Smooth muscle cell (in vitro differentiated cells): Measurements from ENCODE around the gene CACNA2D2. TPM values are rescaled to one million over a fixed set of nuclear protein-coding genes. Genes with fewer than 3 reads are reported as not detected.

Experiments used
- DNase-seq: peaks from one replicate; lab custom pipeline; 2025; ENCODE audit not compliant: unreplicated experiment; lab: John Stamatoyannopoulos, UW
- H2AFZ ChIP-seq: fragments of 200-600 bp; sonication (generic); 2 replicates; pipeline ENCODE4 v1.6.0; 2016; ENCODE audit warnings: antibody characterized with exemption, low read depth, mild to moderate bottlenecking
- H3F3A ChIP-seq: fragments of 200-600 bp; sonication (generic); 2 replicates; pipeline ENCODE4 v1.6.0; 2017; ENCODE audit warnings: antibody characterized with exemption, low read depth
- H3K27ac ChIP-seq: fragments of 200-600 bp; sonication (generic); 2 replicates; pipeline ENCODE4 v1.5.1; 2016; ENCODE audit warnings: low read depth, mild to moderate bottlenecking
- H3K27me3 ChIP-seq: fragments of 200-600 bp; sonication (generic); 2 replicates; pipeline ENCODE4 v1.6.1; 2016; ENCODE audit warnings: low read depth, mild to moderate bottlenecking
- H3K36me3 ChIP-seq: fragments of 200-600 bp; sonication (generic); 2 replicates; pipeline ENCODE4 v1.5.1; 2016; ENCODE audit warnings: low read depth
- H3K4me1 ChIP-seq: fragments of 200-600 bp; sonication (generic); 2 replicates; pipeline ENCODE4 v1.5.1; 2016; ENCODE audit warnings: low read depth
- H3K4me2 ChIP-seq: fragments of 200-600 bp; sonication (generic); 2 replicates; pipeline ENCODE4 v1.6.0; 2016; ENCODE audit warnings: mild to moderate bottlenecking
- H3K4me3 ChIP-seq: fragments of 200-600 bp; sonication (generic); 2 replicates; pipeline ENCODE4 v1.5.1; 2016; ENCODE audit warnings: mild to moderate bottlenecking
- H3K79me2 ChIP-seq: fragments of 200-600 bp; sonication (generic); 2 replicates; pipeline ENCODE4 v1.6.0; 2016; ENCODE audit warnings: low read depth, mild to moderate bottlenecking
- H3K9ac ChIP-seq: fragments of 200-600 bp; sonication (generic); 2 replicates; pipeline ENCODE4 v1.6.0; 2016; ENCODE audit warnings: low read depth
- H3K9me3 ChIP-seq: fragments of 200-600 bp; sonication (generic); replicated peaks from 2 replicates; pipeline ENCODE4 v1.5.1; 2016; ENCODE audit warnings: low read depth
- H4K20me1 ChIP-seq: fragments of 200-600 bp; sonication (generic); 2 replicates; pipeline ENCODE4 v1.6.0; 2016; ENCODE audit warnings: low read depth
- whole genome bisulfite sequencing: methylation state at CpG from one replicate; pipeline ENCODE4 v1.1.7; 2016; ENCODE audit warnings: low lambda C conversion rate; 5-methylcytosine and 5-hydroxymethylcytosine counted together
- polyA plus RNA-seq: library from polyadenylated mRNA; unstranded; fragments of >200 nt; fragmentation: Nextera tagmentation; extraction: Ambion mirVana; gene quantifications from 2 replicates; pipeline ENCODE4 v1.2.1, GENCODE V29; 2016
- total RNA-seq: library from RNA; depleted of rRNA; stranded (reverse); fragments of >200 nt; gene quantifications from 2 replicates; pipeline ENCODE4 v1.2.3, GENCODE V29; 2014
- TF ChIP-seq, protein P1 (sequence below): fragments of 200-600 bp; sonication (generic); IDR thresholded peaks from 2 replicates; pipeline ENCODE4 v1.5.1; 2017; ENCODE audit warnings: borderline replicate concordance, mild to moderate bottlenecking, antibody characterized with exemption; ENCODE audit not compliant: insufficient read depth, poor library complexity, severe bottlenecking

CACNA2D2 gene
- total and polyA plus RNA-seq, 2 experiments from 2014 or later = 0.27 to 0.51 TPM

DNA sequence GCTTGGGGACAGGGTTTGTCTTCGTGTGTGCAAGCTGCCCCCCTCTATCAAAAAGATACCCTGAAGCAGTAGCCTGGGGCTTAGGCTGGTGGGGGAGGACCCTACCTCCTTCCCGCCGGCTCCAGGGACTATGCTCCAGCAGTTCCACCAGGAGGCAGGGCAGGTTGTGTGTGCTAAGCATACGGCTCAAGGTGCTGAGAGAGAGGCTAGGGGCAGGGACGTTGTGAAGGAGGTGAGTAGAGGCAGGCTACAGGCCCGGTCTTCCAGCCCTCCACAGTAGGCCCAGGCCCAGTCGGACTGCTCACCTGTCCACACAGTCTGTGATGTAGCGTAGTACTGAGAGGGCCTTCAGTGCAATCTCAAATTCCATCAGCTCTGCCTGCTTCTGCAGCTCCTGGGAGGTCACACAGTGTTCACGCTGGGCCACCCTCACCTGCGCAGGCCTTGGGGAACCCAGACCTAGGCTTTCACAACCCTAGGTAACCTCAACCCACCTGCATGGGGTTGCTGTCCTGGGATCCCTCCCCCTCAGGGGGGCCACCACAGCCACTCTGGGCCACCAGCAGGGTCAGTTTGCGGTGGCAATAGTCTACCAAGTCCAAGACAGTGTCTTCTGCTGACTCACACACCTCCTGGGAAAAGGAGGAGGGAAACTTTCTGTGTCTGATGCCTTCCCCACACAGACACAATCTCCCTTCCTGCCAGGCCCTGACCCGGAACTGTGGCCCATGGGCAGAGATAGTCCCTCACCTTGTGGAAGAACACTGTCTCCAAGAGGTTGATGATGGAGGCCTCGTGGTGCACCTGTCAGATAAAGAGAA lies 160.4 kb downstream of the CACNA2D2 start:
- no peak overlapping the region for H3K4me2 ChIP-seq
- no peak overlapping the region for H3K27ac ChIP-seq
- TF ChIP-seq, protein P1, sequence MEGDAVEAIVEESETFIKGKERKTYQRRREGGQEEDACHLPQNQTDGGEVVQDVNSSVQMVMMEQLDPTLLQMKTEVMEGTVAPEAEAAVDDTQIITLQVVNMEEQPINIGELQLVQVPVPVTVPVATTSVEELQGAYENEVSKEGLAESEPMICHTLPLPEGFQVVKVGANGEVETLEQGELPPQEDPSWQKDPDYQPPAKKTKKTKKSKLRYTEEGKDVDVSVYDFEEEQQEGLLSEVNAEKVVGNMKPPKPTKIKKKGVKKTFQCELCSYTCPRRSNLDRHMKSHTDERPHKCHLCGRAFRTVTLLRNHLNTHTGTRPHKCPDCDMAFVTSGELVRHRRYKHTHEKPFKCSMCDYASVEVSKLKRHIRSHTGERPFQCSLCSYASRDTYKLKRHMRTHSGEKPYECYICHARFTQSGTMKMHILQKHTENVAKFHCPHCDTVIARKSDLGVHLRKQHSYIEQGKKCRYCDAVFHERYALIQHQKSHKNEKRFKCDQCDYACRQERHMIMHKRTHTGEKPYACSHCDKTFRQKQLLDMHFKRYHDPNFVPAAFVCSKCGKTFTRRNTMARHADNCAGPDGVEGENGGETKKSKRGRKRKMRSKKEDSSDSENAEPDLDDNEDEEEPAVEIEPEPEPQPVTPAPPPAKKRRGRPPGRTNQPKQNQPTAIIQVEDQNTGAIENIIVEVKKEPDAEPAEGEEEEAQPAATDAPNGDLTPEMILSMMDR = no peak
- no peaks in the 10 kb centered on the region for H4K20me1 ChIP-seq
- peaks cover 17% of the 10 kb centered on the region for H3K4me1 ChIP-seq
- H3K9ac ChIP-seq = no peak overlapping the region
- H3F3A ChIP-seq = peaks cover 16% of the 10 kb centered on the region
- 77% methylated on average over 13 of the region's 13 CpGs for WGBS
- no peaks in the 10 kb centered on the region for H3K79me2 ChIP-seq
- H3K9me3 ChIP-seq = no peaks in the 10 kb centered on the region
- H3K36me3 ChIP-seq = no peaks in the 10 kb centered on the region
- H3K4me3 ChIP-seq = no peak overlapping the region
- H3K27me3 ChIP-seq = peaks cover 19% of the 10 kb centered on the region
- no peak overlapping the region for H2AFZ ChIP-seq
- DNase-seq = no peak

DNA sequence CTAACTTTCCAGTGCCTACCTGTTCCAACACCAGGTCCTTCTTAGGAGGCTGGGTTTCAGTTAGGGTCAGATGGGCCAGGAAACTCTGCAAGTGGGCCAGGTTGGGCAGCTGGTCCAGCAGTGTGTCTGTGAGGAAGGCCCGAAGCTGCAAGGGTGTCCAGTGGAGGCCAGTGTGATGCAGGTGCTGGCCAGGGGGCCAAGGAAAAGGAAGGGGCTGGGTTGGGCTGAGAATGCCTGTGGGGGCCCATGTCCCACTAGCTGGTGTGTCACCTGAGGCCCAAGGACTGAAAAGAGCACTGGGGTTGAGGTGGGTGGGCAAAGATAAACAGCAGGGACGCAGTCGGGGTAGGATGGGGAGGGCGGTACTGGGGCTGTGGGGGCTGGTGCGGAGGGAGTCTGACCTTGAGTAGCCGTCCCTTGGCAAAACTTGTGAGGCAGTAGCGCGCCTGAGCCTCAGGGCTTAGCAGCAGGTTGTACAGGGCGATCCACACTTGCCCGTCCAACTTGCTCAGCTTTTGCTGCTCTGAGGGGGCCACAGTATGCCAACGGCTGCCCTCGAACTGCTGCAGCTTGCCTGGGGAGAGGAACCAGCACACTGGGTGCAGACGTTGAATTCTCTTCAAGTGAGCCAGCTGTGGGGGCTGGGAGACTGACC lies 161.3 kb downstream of the CACNA2D2 start:
- Histone ChIP-seq H3K9ac (no peak overlapping the region), H2AFZ (no peak overlapping the region)
- WGBS = 87% methylated on average over 11 of the region's 13 CpGs

DNA sequence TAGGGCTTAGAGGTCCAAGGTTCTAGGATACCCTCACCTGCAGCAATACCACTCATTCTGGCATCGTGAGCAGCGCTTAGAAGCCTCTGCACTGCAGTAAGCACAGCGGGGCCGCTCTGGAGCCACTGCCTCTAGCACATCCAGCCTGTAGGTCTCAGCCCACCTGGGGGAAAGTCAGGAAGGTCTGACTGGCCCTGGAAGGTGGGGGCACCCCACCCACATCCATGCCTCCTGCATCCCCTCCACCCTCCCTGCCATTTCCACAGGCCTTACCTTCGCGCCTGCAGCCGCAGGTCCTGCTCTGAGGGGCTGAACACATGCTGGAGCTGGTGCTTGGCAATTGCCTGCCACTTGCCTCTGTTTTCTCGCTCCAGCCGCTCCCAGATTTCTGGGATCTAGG lies 161.9 kb downstream of the CACNA2D2 start:
- Histone ChIP-seq H3K4me2 (no peak overlapping the region), H3K79me2 (peaks cover 4% of the 10 kb centered on the region), H3F3A (peaks cover 20% of the 10 kb centered on the region), H3K9me3 (no peaks in the 10 kb centered on the region), H3K27ac (no peak overlapping the region), H3K9ac (no peak overlapping the region), H2AFZ (no peak overlapping the region), H3K4me1 (peaks cover 22% of the 10 kb centered on the region), H3K27me3 (peaks cover 19% of the 10 kb centered on the region), H3K36me3 (no peaks in the 10 kb centered on the region), H3K4me3 (no peak overlapping the region), H4K20me1 (no peaks in the 10 kb centered on the region)
- WGBS = 95% methylated on average over 9 of the region's 9 CpGs
- no peak for DNase-seq
- TF ChIP-seq, protein P1 = no peak

More for the DNA sequence above, 161.3 kb downstream of the CACNA2D2 start:
- Histone ChIP-seq H3K79me2 (no peaks in the 10 kb centered on the region), H3K4me2 (no peak overlapping the region), H3K4me3 (no peak overlapping the region), H4K20me1 (no peaks in the 10 kb centered on the region), H3K4me1 (peaks cover 22% of the 10 kb centered on the region), H3K27me3 (peaks cover 19% of the 10 kb centered on the region), H3K27ac (no peak overlapping the region), H3K9me3 (no peaks in the 10 kb centered on the region), H3F3A (peaks cover 20% of the 10 kb centered on the region), H3K36me3 (no peaks in the 10 kb centered on the region)
- TF ChIP-seq, protein P1 = no peak
- no peak for DNase-seq
